Right atrium auricular region (tissue), 2 donors: ENCODE data around the gene KRCC1. TPM values are rescaled to one million over a fixed set of nuclear protein-coding genes. Genes with fewer than 3 reads are reported as not detected.

ENCODE experiments used
- DNase-seq: peaks from one replicate; pipeline ENCODE4 v3.0.0-alpha.2; 2019; ENCODE audit warnings: low spot score
- H3K27ac ChIP-seq, 2 donors: fragments of 200-600 bp; sonication (generic); 1 replicate in 1 of 2; 2 replicates in 1 of 2; pipeline ENCODE4 v1.5.1; 2016 to 2019
- H3K27me3 ChIP-seq, 2 donors: fragments of 200-600 bp; sonication (generic); one replicate each; pipeline versions ENCODE4 v1.5.1 to v1.6.0; 2017 to 2019
- H3K36me3 ChIP-seq: fragments of 200-600 bp; sonication (generic); one replicate; pipeline ENCODE4 v1.5.1; 2016
- H3K4me1 ChIP-seq, 2 donors: fragments of 200-600 bp; sonication (generic); one replicate each; pipeline versions ENCODE4 v1.5.1 to v1.6.0; 2017 to 2019
- H3K4me3 ChIP-seq, 2 donors: fragments of 200-600 bp; sonication (generic); 1 replicate in 1 of 2; 2 replicates in 1 of 2; pipeline ENCODE4 v1.5.1; 2017 to 2019; ENCODE audit warnings: mild to moderate bottlenecking in 1 of 2, moderate library complexity in 1 of 2
- H3K9me3 ChIP-seq, 2 donors: fragments of 200-600 bp; sonication (generic); one replicate each; pipeline ENCODE4 v1.5.1; 2019
- CTCF ChIP-seq, 2 donors: fragments of 200-600 bp; sonication (generic); IDR thresholded peaks; one replicate each; pipeline ENCODE4 v1.5.1; 2019; ENCODE audit warnings: antibody characterized with exemption in 2 of 2
- total RNA-seq, 2 donors: library from RNA; depleted of rRNA; stranded (reverse); fragments of >200 nt; gene quantifications; one replicate each; pipeline ENCODE4 v1.1.0, GENCODE V29; 2016

The KRCC1 gene
- total RNA-seq, 2 donors from 2014 or later, result 20.6 to 27.5 TPM

- no peak for DNase-seq
- Histone ChIP-seq H3K27me3 (no peaks in the 10 kb centered on the region), H3K4me1 (peaks cover 0 to 7% of the 10 kb centered on the region in 2 donors), H3K27ac (no peak overlapping the region), H3K4me3 (no peak overlapping the region), H3K9me3 (peaks cover 0 to 4% of the 10 kb centered on the region in 2 donors), H3K36me3 (no peaks in the 10 kb centered on the region)
- TF ChIP-seq CTCF (IDR thresholded peaks at IDR 0.05), result no peak
Measured at GRCh38 chr2:88078643-88079172, 23.1 kb upstream of the KRCC1 start.

GRCh38 chr2:88077080-88077479 lies 21.5 kb upstream of the KRCC1 start:
- Histone ChIP-seq H3K27me3 (no peaks in the 10 kb centered on the region), H3K9me3 (peaks cover 0 to 4% of the 10 kb centered on the region in 2 donors), H3K36me3 (no peaks in the 10 kb centered on the region), H3K27ac (peak overlapping the region; percentile 29 to 73), H3K4me3 (no peak overlapping the region), H3K4me1 (peaks cover 0 to 5% of the 10 kb centered on the region in 2 donors)
- no peak for DNase-seq
- TF ChIP-seq CTCF (IDR thresholded peaks at IDR 0.05), result no peak

- H3K9me3 ChIP-seq, result peaks cover 0 to 4% of the 10 kb centered on the region in 2 donors
- no peak for TF ChIP-seq CTCF (IDR thresholded peaks at IDR 0.05)
- H3K27me3 ChIP-seq, result no peaks in the 10 kb centered on the region
- H3K4me1 ChIP-seq, result no peaks in the 10 kb centered on the region
- peak; percentile 11 for DNase-seq
- peak overlapping the region; percentile 21 to 50 for H3K27ac ChIP-seq
- H3K36me3 ChIP-seq, result no peaks in the 10 kb centered on the region
- no peak overlapping the region for H3K4me3 ChIP-seq
Measured at GRCh38 chr2:88074854-88075292, 19.3 kb upstream of the KRCC1 start.

DNA sequence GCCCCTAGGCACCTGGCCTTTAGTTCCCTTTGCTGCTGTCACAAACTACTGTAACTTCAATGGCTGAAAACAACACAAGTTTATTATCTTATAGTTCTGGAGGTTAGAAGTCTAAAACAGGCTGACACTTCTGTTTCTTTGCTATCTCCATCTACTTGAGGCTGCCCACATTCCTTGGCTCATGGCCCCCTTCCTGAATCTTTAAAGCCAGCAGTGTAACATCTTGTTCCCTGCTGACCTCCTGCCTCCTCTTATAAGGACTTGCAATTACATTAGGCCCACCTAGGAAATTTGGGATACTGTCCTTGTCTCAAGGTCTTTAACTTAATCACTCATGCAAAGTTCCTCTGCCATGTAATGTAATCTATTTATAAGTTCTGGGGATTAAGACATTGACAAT lies 18.6 kb upstream of the KRCC1 start:
- H3K9me3 ChIP-seq, result peaks cover 0 to 4% of the 10 kb centered on the region in 2 donors
- TF ChIP-seq CTCF (IDR thresholded peaks at IDR 0.05), result no peak
- DNase-seq, result peak; percentile 2
- H3K36me3 ChIP-seq, result no peaks in the 10 kb centered on the region
- H3K4me1 ChIP-seq, result no peaks in the 10 kb centered on the region
- no peak overlapping the region for H3K4me3 ChIP-seq
- H3K27me3 ChIP-seq, result no peaks in the 10 kb centered on the region
- H3K27ac ChIP-seq, result peak overlapping the region in 1 of 2 donors; percentile 50

GRCh38 chr2:88071365-88071764 lies 15.8 kb upstream of the KRCC1 start:
- Histone ChIP-seq H3K4me1 (no peaks in the 10 kb centered on the region), H3K27ac (peak overlapping the region in 1 of 2 donors; percentile 95), H3K27me3 (no peaks in the 10 kb centered on the region), H3K9me3 (peaks cover 0 to 4% of the 10 kb centered on the region in 2 donors), H3K36me3 (no peaks in the 10 kb centered on the region), H3K4me3 (peak overlapping the region; percentile 7 to 19)
- TF ChIP-seq CTCF (IDR thresholded peaks at IDR 0.05), result no peak
- DNase-seq, result no peak

- Histone ChIP-seq H3K27ac (peak overlapping the region; percentile 74 to 95), H3K4me1 (no peaks in the 10 kb centered on the region), H3K9me3 (peaks cover 0 to 4% of the 10 kb centered on the region in 2 donors), H3K36me3 (no peaks in the 10 kb centered on the region), H3K27me3 (no peaks in the 10 kb centered on the region), H3K4me3 (peak overlapping the region; percentile 25 to 47)
- DNase-seq, result no peak
- TF ChIP-seq CTCF (IDR thresholded peaks at IDR 0.05), result no peak
Measured at GRCh38 chr2:88070055-88070454, 14.5 kb upstream of the KRCC1 start.
